NCI-H524 (cell line): ENCODE data around the gene GSTM2.

Experiments
- DNase-seq, 2 experiments: peaks; one replicate each; lab custom pipeline; 2025; lab: John Stamatoyannopoulos, UW

Gene GSTM2

GRCh38 chr1:109714661-109715372 lies 47.0 kb downstream of the GSTM2 start:
- no peak for DNase-seq

- DNase-seq = no peak
Measured at GRCh38 chr1:109716121-109716520, 48.3 kb downstream of the GSTM2 start.

DNA sequence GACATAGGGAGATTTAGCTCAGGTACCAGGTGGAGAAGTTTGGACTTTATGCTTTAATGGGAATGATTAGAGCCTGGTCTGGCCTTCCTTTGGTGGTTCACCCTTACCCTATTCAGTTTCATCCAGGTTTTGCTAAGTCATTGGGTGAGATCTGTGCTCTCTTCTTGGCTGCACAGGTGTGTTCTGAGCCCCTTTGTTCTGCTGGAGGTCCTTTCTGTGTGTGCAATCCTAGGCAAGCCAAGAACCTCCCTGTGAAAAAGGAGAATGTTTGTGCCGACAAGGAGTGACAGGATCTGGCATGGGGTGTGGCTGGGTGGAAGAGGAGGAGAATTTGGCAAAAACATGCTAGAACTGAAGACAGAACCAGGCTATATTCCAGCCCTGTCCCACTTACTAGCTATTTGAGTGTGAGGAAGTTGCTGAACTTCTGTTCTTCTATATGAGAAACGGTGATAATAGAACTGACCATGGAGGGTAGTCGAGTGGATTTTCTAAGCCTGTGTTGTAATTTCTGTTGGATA lies 48.8 kb downstream of the GSTM2 start:
- no peak for DNase-seq

DNA sequence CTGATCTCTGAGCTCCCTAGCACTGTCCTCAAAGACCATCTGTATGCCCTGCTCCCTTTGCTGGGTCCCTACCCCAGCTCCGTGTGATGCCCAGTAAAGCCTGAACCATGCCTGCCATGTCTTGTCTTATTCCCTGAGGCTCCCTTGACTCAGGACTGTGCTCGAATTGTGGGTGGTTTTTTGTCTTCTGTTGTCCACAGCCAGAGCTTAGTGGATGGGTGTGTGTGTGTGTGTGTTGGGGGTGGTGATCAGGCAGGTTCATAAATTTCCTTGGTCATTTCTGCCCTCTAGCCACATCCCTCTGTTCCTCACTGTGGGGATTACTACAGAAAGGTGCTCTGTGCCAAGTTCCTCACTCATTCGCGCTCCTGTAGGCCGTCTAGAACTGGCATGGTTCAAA lies 49.9 kb downstream of the GSTM2 start:
- DNase-seq = no peak

GRCh38 chr1:109718495-109718894 lies 50.6 kb downstream of the GSTM2 start:
- no peak for DNase-seq

DNA sequence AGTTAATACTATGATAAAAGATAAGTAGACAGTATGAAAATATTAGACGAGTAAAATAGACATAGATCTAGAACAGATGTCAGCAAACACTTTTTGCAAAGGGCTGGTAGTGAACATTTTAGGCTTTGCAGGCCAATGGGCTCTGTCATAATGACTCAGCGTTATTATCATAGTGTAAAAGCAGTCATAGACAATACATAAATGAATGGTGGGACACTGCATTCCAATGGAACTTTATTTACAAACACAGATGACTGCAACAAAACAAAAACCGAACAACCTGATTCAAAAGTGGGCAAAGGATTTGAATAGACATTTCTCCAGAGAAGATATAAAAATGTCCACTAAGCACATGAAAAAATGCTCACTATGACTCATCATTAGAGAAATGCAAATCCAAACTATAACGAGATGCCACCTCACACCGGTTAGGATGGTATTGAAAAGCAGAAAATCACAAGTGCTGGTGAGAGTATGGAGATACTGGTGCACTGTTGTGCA lies 51.5 kb downstream of the GSTM2 start:
- no peak for DNase-seq

DNA sequence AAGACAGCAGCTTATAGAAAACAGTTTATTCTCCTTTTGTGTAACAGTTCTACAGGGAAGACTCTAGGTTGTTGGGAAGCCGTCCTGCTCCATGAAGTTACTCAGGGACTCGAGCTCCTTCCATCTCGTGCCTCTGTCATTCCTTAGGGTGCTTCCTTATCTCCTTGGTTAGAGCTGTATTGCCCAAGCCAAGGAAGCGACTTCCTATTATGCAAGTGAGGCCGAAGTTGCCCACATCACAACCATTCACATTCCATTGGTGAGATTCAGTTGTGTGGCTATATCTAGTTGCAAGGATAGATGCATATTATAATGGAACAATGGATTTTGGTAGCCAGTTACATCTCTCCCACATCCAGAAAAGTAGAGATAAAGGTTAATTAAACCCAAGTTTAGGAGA lies 53.2 kb downstream of the GSTM2 start:
- no peak for DNase-seq

DNA sequence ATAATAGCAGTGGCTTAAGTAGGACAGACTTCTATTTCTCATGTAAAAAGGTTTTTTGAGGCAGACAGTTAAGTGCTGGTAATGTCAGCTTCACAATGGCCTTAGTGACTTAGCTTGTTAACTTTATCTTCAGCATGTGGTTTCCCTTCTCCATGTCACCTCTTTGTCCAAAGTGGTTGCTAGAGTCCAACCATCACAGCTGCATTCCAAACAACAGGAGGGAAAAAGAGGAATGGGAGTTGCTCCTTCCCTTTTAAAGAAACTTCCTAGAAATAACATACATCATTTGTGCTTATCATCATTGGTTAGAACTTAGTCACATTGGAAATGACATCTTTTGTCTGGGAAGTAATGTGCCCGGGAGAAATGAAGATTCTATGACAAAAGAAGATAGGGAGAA lies 54.1 kb downstream of the GSTM2 start:
- no peak for DNase-seq

- DNase-seq = no peak
Measured at GRCh38 chr1:109722908-109723691, 55.2 kb downstream of the GSTM2 start.
